ENCODE measurements around the gene ITGB3.

GRCh38 chr17:47212458-47212857 lies 41.2 kb upstream of the ITGB3 start:
- TF ChIP-seq POU2F2 (IDR thresholded peaks at IDR 0.05; ENCODE audit: low read depth, low read length) (no peak), TAF1 (IDR thresholded peaks at IDR 0.05; ENCODE audit: low read depth, low read length) (no peak), POLR2AphosphoS5 (IDR thresholded peaks at IDR 0.05; ENCODE audit: low read depth, low read length) (no peak), POLR2A (IDR thresholded peaks at IDR 0.05; ENCODE audit: low read depth, low read length) (no peak), SPI1 (IDR thresholded peaks at IDR 0.05; ENCODE audit: low read depth, low read length) (no peak), PAX5 (IDR thresholded peaks at IDR 0.05; ENCODE audit: insufficient read depth, low read length, severe bottlenecking) (no peak)

Measured in GM12891 (cell line).